ENCODE results near the gene SYNE1. TPM values are rescaled to one million over a fixed set of nuclear protein-coding genes. Genes with fewer than 3 reads are reported as not detected.

Gene SYNE1
- total RNA-seq, 1 experiment from 2014 or later = 3.0 TPM

- Histone ChIP-seq H2BK120ac (ENCODE audit: low read depth, low read length, poor library complexity, severe bottlenecking) (no peak overlapping the region), H3K4ac (ENCODE audit: low read depth, low read length) (no peak overlapping the region), H2BK15ac (ENCODE audit: low read depth, low read length) (no peak overlapping the region), H3K23ac (ENCODE audit: insufficient read length, low read depth, low read length) (no peak overlapping the region), H3K56ac (ENCODE audit: insufficient read length, low read depth, low read length) (no peak overlapping the region), H4K20me1 (ENCODE audit: control insufficient read depth, insufficient read depth, insufficient read length) (no peaks in the 10 kb centered on the region), H2AFZ (ENCODE audit: low read length) (no peak overlapping the region), H2BK5ac (ENCODE audit: insufficient read length, low read length) (no peak overlapping the region), H3K79me2 (ENCODE audit: insufficient read depth, low read length) (no peaks in the 10 kb centered on the region), H3K18ac (ENCODE audit: insufficient read length, low read depth, low read length) (no peak overlapping the region), H3K9ac (ENCODE audit: extremely low read depth, insufficient read length, low read length) (no peak overlapping the region), H3K27ac (ENCODE audit: insufficient read length, low read depth, low read length) (no peak overlapping the region), H3K27me3 (ENCODE audit: insufficient read depth, low read length) (no peaks in the 10 kb centered on the region), H4K91ac (ENCODE audit: insufficient read length, low read depth, low read length) (no peak overlapping the region), H3K79me1 (ENCODE audit: insufficient read depth, low read depth, low read length, poor library complexity, severe bottlenecking) (no peaks in the 10 kb centered on the region), H3K23me2 (ENCODE audit: insufficient read length, low read depth, low read length, poor library complexity, severe bottlenecking) (no peaks in the 10 kb centered on the region), H4K5ac (ENCODE audit: insufficient read length, low read depth, low read length) (no peak overlapping the region), H3K4me1 (ENCODE audit: insufficient read depth, low read length) (no peaks in the 10 kb centered on the region), H2AK5ac (ENCODE audit: insufficient read length, low read length) (no peak overlapping the region), H3K14ac (ENCODE audit: insufficient read depth, low read length) (no peak overlapping the region), H3K9me3 (ENCODE audit: control insufficient read depth, low read depth, low read length) (no peaks in the 10 kb centered on the region), H2BK20ac (ENCODE audit: low read depth, low read length, poor library complexity, severe bottlenecking) (no peak overlapping the region), H3T11ph (ENCODE audit: low read length) (no peak overlapping the region), H2BK12ac (ENCODE audit: insufficient read length, low read depth, low read length) (no peak overlapping the region), H4K8ac (replicated peaks; ENCODE audit: insufficient read length, low read depth, low read length) (no peak overlapping the region), H3K4me2 (ENCODE audit: insufficient read depth, insufficient read length, low read length) (no peak overlapping the region)
- TF ChIP-seq, protein P1, sequence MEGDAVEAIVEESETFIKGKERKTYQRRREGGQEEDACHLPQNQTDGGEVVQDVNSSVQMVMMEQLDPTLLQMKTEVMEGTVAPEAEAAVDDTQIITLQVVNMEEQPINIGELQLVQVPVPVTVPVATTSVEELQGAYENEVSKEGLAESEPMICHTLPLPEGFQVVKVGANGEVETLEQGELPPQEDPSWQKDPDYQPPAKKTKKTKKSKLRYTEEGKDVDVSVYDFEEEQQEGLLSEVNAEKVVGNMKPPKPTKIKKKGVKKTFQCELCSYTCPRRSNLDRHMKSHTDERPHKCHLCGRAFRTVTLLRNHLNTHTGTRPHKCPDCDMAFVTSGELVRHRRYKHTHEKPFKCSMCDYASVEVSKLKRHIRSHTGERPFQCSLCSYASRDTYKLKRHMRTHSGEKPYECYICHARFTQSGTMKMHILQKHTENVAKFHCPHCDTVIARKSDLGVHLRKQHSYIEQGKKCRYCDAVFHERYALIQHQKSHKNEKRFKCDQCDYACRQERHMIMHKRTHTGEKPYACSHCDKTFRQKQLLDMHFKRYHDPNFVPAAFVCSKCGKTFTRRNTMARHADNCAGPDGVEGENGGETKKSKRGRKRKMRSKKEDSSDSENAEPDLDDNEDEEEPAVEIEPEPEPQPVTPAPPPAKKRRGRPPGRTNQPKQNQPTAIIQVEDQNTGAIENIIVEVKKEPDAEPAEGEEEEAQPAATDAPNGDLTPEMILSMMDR (conservative IDR thresholded peaks at IDR 0.05) = no peak
- Mint-ChIP-seq H3K4me3 (no peak overlapping the region), H3K4me1 (peaks cover 6 to 7% of the 10 kb centered on the region in 2 experiments), H3K27ac (no peak overlapping the region), H3K36me3 (ENCODE audit: insufficient read depth in 1 of 3, low read depth in 3 of 3) (no peaks in the 10 kb centered on the region), H3K27me3 (ENCODE audit: low read depth) (no peaks in the 10 kb centered on the region), H3K9me3 (no peaks in the 10 kb centered on the region)
- DNase-seq = no peak
- WGBS (ENCODE audit: extremely low coverage, insufficient read length, low lambda C conversion rate) = no CpG with 5 or more reads among the region's 5 CpGs
Measured at GRCh38 chr6:152314483-152314832, 322.7 kb downstream of the SYNE1 start.
